ENCODE measurements around the gene LIFR. TPM values are rescaled to one million over a fixed set of nuclear protein-coding genes. Genes with fewer than 3 reads are reported as not detected.

The LIFR gene
- total RNA-seq, 1 donor from 2014 or later, result 16.0 TPM

- Histone ChIP-seq H3K36me3 (ENCODE audit: insufficient read depth, low read length) (no peaks in the 10 kb centered on the region), H3K4me1 (ENCODE audit: insufficient read depth, low read length) (no peaks in the 10 kb centered on the region), H3K27ac (ENCODE audit: low read depth, low read length) (no peak overlapping the region), H3K27me3 (ENCODE audit: insufficient read depth, low read length) (peaks cover 18% of the 10 kb centered on the region), H3K9ac (ENCODE audit: low read length) (no peak overlapping the region), H2AFZ (ENCODE audit: low read depth, low read length) (no peak overlapping the region), H3K79me2 (ENCODE audit: insufficient read depth, low read length) (no peaks in the 10 kb centered on the region), H3K9me3 (ENCODE audit: insufficient read depth, low read depth, low read length) (no peaks in the 10 kb centered on the region), H4K20me1 (ENCODE audit: insufficient read depth, low read length) (no peaks in the 10 kb centered on the region), H3K4me2 (ENCODE audit: low read length) (no peak overlapping the region), H3K4me3 (ENCODE audit: insufficient read depth, low read depth, low read length) (no peak overlapping the region)
- Mint-ChIP-seq H3K36me3 (ENCODE audit: low read depth, unreplicated experiment) (no peaks in the 10 kb centered on the region), H3K27me3 (ENCODE audit: low read depth, unreplicated experiment) (peaks cover 17% of the 10 kb centered on the region), H3K4me3 (ENCODE audit: unreplicated experiment) (no peak overlapping the region), H3K27ac (ENCODE audit: unreplicated experiment) (no peak overlapping the region), H3K4me1 (ENCODE audit: low read depth, unreplicated experiment) (peaks cover 5% of the 10 kb centered on the region), H3K9me3 (ENCODE audit: unreplicated experiment) (peaks cover 4% of the 10 kb centered on the region)
- no peak for FAIRE-seq
- DNase-seq (ENCODE audit: low read depth), result no peak
- no peak for TF ChIP-seq CTCF (IDR thresholded peaks at IDR 0.05; ENCODE audit: insufficient read depth, low read depth, low read length)
- TF ChIP-seq EZH2 (IDR thresholded peaks at IDR 0.05; ENCODE audit: insufficient read depth, low read length), result no peak
Measured at GRCh38 chr5:38581597-38581996, 25.2 kb upstream of the LIFR start.

GRCh38 chr5:38579105-38579504 is 22.7 kb upstream of the LIFR start:
- no peaks in the 10 kb centered on the region for H3K9me3 ChIP-seq (ENCODE audit: insufficient read depth, low read depth, low read length)
- FAIRE-seq, result no peak
- no peaks in the 10 kb centered on the region for H3K36me3 Mint-ChIP-seq (ENCODE audit: low read depth, unreplicated experiment)
- H3K79me2 ChIP-seq (ENCODE audit: insufficient read depth, low read length), result no peaks in the 10 kb centered on the region
- H3K27ac Mint-ChIP-seq (ENCODE audit: unreplicated experiment), result no peak overlapping the region
- no peak for DNase-seq (ENCODE audit: low read depth)
- TF ChIP-seq EZH2 (IDR thresholded peaks at IDR 0.05; ENCODE audit: insufficient read depth, low read length), result no peak
- TF ChIP-seq CTCF (IDR thresholded peaks at IDR 0.05; ENCODE audit: insufficient read depth, low read depth, low read length), result no peak
- H3K36me3 ChIP-seq (ENCODE audit: insufficient read depth, low read length), result no peaks in the 10 kb centered on the region
- H3K4me2 ChIP-seq (ENCODE audit: low read length), result no peak overlapping the region
- no peak overlapping the region for H3K9ac ChIP-seq (ENCODE audit: low read length)
- peaks cover 5% of the 10 kb centered on the region for H3K4me1 Mint-ChIP-seq (ENCODE audit: low read depth, unreplicated experiment)
- H2AFZ ChIP-seq (ENCODE audit: low read depth, low read length), result no peak overlapping the region
- H3K4me3 ChIP-seq (ENCODE audit: insufficient read depth, low read depth, low read length), result no peak overlapping the region
- no peaks in the 10 kb centered on the region for H4K20me1 ChIP-seq (ENCODE audit: insufficient read depth, low read length)
- no peak overlapping the region for H3K27ac ChIP-seq (ENCODE audit: low read depth, low read length)
- peaks cover 18% of the 10 kb centered on the region for H3K27me3 ChIP-seq (ENCODE audit: insufficient read depth, low read length)
- H3K4me3 Mint-ChIP-seq (ENCODE audit: unreplicated experiment), result no peak overlapping the region
- H3K4me1 ChIP-seq (ENCODE audit: insufficient read depth, low read length), result no peaks in the 10 kb centered on the region
- peaks cover 4% of the 10 kb centered on the region for H3K9me3 Mint-ChIP-seq (ENCODE audit: unreplicated experiment)
- H3K27me3 Mint-ChIP-seq (ENCODE audit: low read depth, unreplicated experiment), result peaks cover 11% of the 10 kb centered on the region

- no peaks in the 10 kb centered on the region for H3K79me2 ChIP-seq (ENCODE audit: insufficient read depth, low read length)
- no peak for FAIRE-seq
- H3K4me2 ChIP-seq (ENCODE audit: low read length), result no peak overlapping the region
- peaks cover 18% of the 10 kb centered on the region for H3K27me3 ChIP-seq (ENCODE audit: insufficient read depth, low read length)
- no peak for DNase-seq (ENCODE audit: low read depth)
- no peak overlapping the region for H3K4me3 Mint-ChIP-seq (ENCODE audit: unreplicated experiment)
- no peaks in the 10 kb centered on the region for H3K36me3 Mint-ChIP-seq (ENCODE audit: low read depth, unreplicated experiment)
- no peaks in the 10 kb centered on the region for H3K36me3 ChIP-seq (ENCODE audit: insufficient read depth, low read length)
- no peak overlapping the region for H3K4me3 ChIP-seq (ENCODE audit: insufficient read depth, low read depth, low read length)
- H2AFZ ChIP-seq (ENCODE audit: low read depth, low read length), result no peak overlapping the region
- H3K9me3 Mint-ChIP-seq (ENCODE audit: unreplicated experiment), result peaks cover 4% of the 10 kb centered on the region
- no peak overlapping the region for H3K9ac ChIP-seq (ENCODE audit: low read length)
- no peaks in the 10 kb centered on the region for H4K20me1 ChIP-seq (ENCODE audit: insufficient read depth, low read length)
- H3K4me1 Mint-ChIP-seq (ENCODE audit: low read depth, unreplicated experiment), result peaks cover 5% of the 10 kb centered on the region
- no peak overlapping the region for H3K27ac ChIP-seq (ENCODE audit: low read depth, low read length)
- no peak overlapping the region for H3K27ac Mint-ChIP-seq (ENCODE audit: unreplicated experiment)
- peaks cover 11% of the 10 kb centered on the region for H3K27me3 Mint-ChIP-seq (ENCODE audit: low read depth, unreplicated experiment)
- no peaks in the 10 kb centered on the region for H3K9me3 ChIP-seq (ENCODE audit: insufficient read depth, low read depth, low read length)
- no peak for TF ChIP-seq CTCF (IDR thresholded peaks at IDR 0.05; ENCODE audit: insufficient read depth, low read depth, low read length)
- no peak for TF ChIP-seq EZH2 (IDR thresholded peaks at IDR 0.05; ENCODE audit: insufficient read depth, low read length)
- H3K4me1 ChIP-seq (ENCODE audit: insufficient read depth, low read length), result no peaks in the 10 kb centered on the region
Measured at GRCh38 chr5:38576961-38577684, 20.7 kb upstream of the LIFR start.
